DND-41 (cell line): ENCODE measurements around the gene PFKFB3.

Experiments used
- CTCF ChIP-seq: IDR thresholded peaks from 2 replicates; pipeline ENCODE4 v1.5.1; 2012; ENCODE audit warnings: borderline replicate concordance, low read length, moderate library complexity, mild to moderate bottlenecking; ENCODE audit not compliant: poor library complexity, severe bottlenecking; ENCODE audit errors: extremely low read depth
- EZH2 ChIP-seq: IDR thresholded peaks from 3 replicates; pipeline ENCODE4 v1.6.1; 2012; ENCODE audit warnings: borderline replicate concordance, low read depth, mild to moderate bottlenecking, moderate library complexity, low read length, inconsistent platforms; ENCODE audit not compliant: severe bottlenecking

DNA sequence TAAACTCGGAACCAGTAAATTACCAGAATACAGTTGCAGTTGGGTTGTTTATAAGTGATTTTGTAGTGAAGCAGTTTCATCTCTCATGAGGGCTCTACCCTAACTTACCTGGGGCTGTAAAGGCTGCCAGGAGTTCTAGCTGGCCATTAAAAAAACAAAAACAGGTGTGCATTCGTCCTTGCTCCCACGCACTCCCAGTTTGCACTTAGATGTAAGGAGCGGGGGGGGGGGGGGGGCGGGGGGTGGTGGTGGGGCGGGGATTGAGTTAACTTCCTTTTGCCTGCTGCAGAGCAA lies 2.3 kb upstream of the PFKFB3 start:
- TF ChIP-seq CTCF (no peak), EZH2 (no peak)
